ENCODE results near the gene PLAAT2.
A peak's percentile ranks its signal among the peaks of the same experiment; 100 is the strongest.
"Not testable (repeated sequence)": the region's sequence is repeated elsewhere in the genome, so short reads cannot be mapped to it uniquely, and the experiment has no call there.

The PLAAT2 gene

GRCh38 chr11:63547061-63547460 is 16.1 kb downstream of the PLAAT2 start:
- Histone ChIP-seq H3K4me1 (ENCODE audit: insufficient read depth, low read length) (no peaks in the 10 kb centered on the region), H3K9me3 (ENCODE audit: control insufficient read depth, insufficient read depth, low read length) (no peaks in the 10 kb centered on the region), H3K36me3 (ENCODE audit: insufficient read depth, low read length) (no peaks in the 10 kb centered on the region), H3K9ac (ENCODE audit: low read depth, low read length) (no peak overlapping the region)

- H3K9me3 ChIP-seq (ENCODE audit: control insufficient read depth, insufficient read depth, low read length), result no peaks in the 10 kb centered on the region
- H3K9ac ChIP-seq (ENCODE audit: low read depth, low read length), result no peak overlapping the region
- H3K4me1 ChIP-seq (ENCODE audit: insufficient read depth, low read length), result no peaks in the 10 kb centered on the region
- no peaks in the 10 kb centered on the region for H3K36me3 ChIP-seq (ENCODE audit: insufficient read depth, low read length)
These were observed 19.5 kb downstream of the PLAAT2 start for GRCh38 chr11:63543711-63544110.

- not testable (repeated sequence) for H3K4me1 ChIP-seq (ENCODE audit: insufficient read depth, low read length); H3K9me3 ChIP-seq (ENCODE audit: control insufficient read depth, insufficient read depth, low read length); H3K36me3 ChIP-seq (ENCODE audit: insufficient read depth, low read length); H3K9ac ChIP-seq (ENCODE audit: low read depth, low read length)
These were observed 20.7 kb downstream of the PLAAT2 start for GRCh38 chr11:63542506-63542905.

DNA sequence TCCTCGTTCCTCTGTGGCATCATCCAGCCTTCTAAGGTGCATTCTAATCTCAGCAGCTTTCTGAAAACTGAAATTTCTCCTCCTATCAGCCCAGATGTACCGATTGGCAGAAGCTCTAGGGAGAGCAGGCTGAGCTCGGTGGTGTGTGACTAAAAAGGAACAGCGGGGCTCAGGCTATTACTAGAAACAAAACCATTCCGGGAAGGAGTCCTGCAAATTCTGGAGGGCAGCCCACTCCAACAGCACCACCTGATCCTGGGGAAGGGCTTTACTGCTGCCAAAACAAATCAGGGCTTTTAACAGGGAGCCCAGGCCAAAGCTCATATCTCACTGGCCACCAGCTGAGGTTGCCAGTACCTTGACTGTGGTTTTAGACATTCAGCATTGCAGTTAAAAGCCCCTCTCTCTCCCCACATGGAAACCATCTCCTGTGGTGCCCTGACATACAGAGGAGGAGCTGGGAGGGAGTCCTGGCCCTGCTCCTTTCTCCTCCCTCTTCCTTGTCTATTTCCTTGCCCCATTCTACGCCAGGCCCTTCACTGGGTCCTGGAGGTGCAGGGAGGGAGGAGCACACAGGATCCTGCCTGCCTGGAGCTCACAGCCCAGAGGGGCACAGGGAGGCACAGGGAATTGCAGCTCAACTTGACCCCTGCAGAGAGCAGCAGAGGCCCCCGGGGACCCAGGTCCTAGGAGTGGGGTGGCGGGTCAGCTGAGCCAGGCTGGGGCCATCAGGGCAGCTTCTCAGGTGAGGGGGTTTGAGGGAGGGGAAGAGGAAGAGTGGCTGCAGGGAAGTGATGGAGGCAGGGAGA is 25.7 kb downstream of the PLAAT2 start:
- no peaks in the 10 kb centered on the region for H3K9me3 ChIP-seq (ENCODE audit: control insufficient read depth, insufficient read depth, low read length)

DNA sequence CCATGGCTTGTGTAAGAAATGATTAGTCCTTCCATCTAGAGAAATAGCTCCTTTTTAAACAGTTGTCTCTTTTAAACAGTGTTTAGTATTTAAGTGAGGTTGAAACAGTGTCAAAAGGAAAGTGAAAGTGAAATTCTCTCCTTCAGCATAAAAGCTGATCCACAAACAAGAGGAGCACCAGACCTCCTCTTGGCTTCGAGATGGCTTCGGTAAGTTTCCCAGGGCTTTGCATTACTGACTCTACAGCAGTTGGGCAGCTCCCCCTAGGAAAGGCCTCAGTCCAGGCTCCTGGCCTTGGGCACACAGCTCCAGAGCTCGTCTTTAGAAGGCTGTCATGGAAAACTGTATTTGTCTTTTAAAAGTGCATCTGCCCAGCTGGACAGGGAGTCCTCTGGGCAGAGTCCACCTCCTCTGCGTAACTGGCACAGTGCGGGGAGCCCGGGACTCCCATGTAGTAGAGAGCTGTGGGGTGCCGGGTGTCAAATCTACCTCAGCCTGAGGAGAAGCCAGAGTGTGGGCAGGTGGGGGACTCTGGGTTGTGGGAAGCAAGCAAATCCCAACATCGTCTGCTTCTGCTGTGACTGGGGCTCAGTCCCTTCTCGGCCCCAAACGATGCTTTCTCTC is 26.4 kb downstream of the PLAAT2 start, which contains the start of gene PLAAT4:
Gene PLAAT4 (plus strand): TSS at position 140 of the 624 bp plus-strand sequence. CDS start 61 bp downstream, at position 201.
- Histone ChIP-seq H3K4me1 (ENCODE audit: insufficient read depth, low read length) (peaks cover 22% of the 10 kb centered on the region), H3K36me3 (ENCODE audit: insufficient read depth, low read length) (no peaks in the 10 kb centered on the region), H3K9me3 (ENCODE audit: control insufficient read depth, insufficient read depth, low read length) (no peaks in the 10 kb centered on the region), H3K9ac (ENCODE audit: low read depth, low read length) (no peak within 1 kb of the TSS)

More for the DNA sequence above, 25.7 kb downstream of the PLAAT2 start:
- Histone ChIP-seq H3K36me3 (ENCODE audit: insufficient read depth, low read length) (no peaks in the 10 kb centered on the region), H3K4me1 (ENCODE audit: insufficient read depth, low read length) (peaks cover 15% of the 10 kb centered on the region), H3K9ac (ENCODE audit: low read depth, low read length) (no peak overlapping the region)

DNA sequence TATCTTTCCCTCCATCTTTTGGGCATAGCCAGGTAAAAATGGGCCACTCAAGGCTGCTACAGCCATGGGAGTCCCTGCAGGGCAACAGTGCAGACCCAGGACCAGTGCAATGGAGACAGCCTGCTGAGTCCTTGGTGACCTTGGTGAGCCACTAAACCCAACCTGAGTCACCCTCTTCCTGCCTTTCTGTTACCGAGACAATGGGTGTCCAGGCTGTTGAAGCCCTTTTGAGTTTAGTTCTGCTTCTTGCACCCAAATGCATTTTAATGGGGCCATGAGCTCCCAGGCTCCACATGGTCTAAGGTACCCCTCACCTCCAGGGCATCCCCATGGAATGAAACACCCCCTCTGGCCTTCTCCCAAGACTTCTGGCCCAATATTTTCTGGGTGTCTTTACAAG is 27.4 kb downstream of the PLAAT2 start:
- Histone ChIP-seq H3K36me3 (ENCODE audit: insufficient read depth, low read length) (no peaks in the 10 kb centered on the region), H3K9ac (ENCODE audit: low read depth, low read length) (no peak overlapping the region), H3K4me1 (ENCODE audit: insufficient read depth, low read length) (peaks cover 30% of the 10 kb centered on the region), H3K9me3 (ENCODE audit: control insufficient read depth, insufficient read depth, low read length) (no peaks in the 10 kb centered on the region)

GRCh38 chr11:63534895-63535461 is 28.2 kb downstream of the PLAAT2 start:
- H3K4me1 ChIP-seq (ENCODE audit: insufficient read depth, low read length), result peaks cover 31% of the 10 kb centered on the region
- no peaks in the 10 kb centered on the region for H3K36me3 ChIP-seq (ENCODE audit: insufficient read depth, low read length)
- H3K9me3 ChIP-seq (ENCODE audit: control insufficient read depth, insufficient read depth, low read length), result no peaks in the 10 kb centered on the region
- H3K9ac ChIP-seq (ENCODE audit: low read depth, low read length), result no peak overlapping the region

DNA sequence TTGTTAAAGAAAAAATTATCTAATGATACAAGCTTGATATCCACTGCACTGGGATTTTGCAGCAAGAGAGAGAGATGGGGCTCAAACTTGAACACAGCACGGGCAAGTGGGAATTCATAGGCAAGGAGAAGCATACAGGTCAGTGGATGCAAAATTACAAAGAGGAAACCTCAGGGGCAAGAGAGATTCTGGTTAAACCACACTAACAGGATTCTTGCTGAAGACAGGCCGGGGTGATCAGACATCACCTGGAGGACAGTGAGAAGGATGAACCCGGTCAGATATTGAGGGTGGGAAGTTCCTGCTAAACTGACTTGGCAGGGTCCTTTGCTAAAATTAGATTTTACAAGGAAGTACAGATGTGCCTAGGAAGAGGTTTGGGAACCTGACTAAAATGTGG is 29.1 kb downstream of the PLAAT2 start:
- Histone ChIP-seq H3K9me3 (ENCODE audit: control insufficient read depth, insufficient read depth, low read length) (no peaks in the 10 kb centered on the region), H3K4me1 (ENCODE audit: insufficient read depth, low read length) (peaks cover 35% of the 10 kb centered on the region), H3K9ac (ENCODE audit: low read depth, low read length) (no peak overlapping the region), H3K36me3 (ENCODE audit: insufficient read depth, low read length) (no peaks in the 10 kb centered on the region)

DNA sequence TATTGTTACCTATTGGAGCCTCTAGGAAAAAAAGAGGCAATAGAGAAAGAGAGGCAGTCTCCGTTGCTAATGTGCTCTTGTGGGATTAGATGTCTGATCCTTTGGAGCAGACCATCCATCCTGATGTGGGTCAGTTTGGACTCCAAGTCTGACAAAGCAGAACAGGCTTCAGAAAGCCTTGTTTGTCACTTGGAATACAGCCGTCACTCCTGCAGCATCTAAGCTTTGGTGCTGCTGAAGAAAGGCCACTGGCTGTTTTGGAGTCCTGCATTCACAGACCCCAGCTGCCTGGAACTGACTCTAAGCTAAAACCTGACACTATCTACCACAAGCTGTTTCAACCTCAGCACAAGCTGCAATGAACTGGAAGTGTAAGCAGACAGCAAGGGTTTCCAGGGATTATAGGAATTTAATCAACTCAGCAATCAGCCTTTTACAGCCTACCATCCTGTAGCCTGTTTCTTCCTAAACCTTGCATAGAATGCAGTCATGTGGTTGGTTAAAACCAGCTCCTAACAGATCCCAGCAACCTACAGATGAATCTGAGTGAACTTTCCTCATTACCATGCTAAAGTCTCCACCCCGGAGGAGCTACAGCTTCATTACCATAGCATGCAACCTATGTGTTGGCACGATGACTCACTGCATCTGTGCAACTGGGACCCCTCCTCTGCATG is 30.2 kb downstream of the PLAAT2 start:
- Histone ChIP-seq H3K4me1 (ENCODE audit: insufficient read depth, low read length) (peaks cover 39% of the 10 kb centered on the region), H3K9ac (ENCODE audit: low read depth, low read length) (no peak overlapping the region; the same call in 1 of the 2 replicates), H3K36me3 (ENCODE audit: insufficient read depth, low read length) (no peaks in the 10 kb centered on the region), H3K9me3 (ENCODE audit: control insufficient read depth, insufficient read depth, low read length) (no peaks in the 10 kb centered on the region)

DNA sequence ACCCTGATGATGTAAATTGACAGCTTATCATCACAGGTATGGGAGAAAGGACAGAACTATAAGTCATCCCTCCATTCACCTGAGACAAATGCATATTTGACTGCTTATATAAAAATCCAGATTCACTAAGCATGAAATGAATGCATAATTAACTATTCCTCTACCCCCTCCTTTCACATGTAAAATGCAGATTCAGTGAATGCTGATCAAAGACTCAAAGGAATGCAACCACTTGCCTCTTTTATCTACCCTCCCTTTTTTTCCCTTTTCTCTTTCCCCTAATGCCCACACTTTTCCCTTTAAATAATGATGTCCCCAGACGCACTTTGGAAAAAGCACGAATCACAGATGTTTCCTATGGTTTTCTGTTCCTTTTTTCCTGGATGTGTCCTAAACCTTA is 31.1 kb downstream of the PLAAT2 start:
- Histone ChIP-seq H3K9me3 (ENCODE audit: control insufficient read depth, insufficient read depth, low read length) (no peaks in the 10 kb centered on the region), H3K36me3 (ENCODE audit: insufficient read depth, low read length) (no peaks in the 10 kb centered on the region), H3K4me1 (ENCODE audit: insufficient read depth, low read length) (peaks cover 46% of the 10 kb centered on the region), H3K9ac (ENCODE audit: low read depth, low read length) (peak overlapping the region; percentile 11)

- Histone ChIP-seq H3K9ac (ENCODE audit: low read depth, low read length) (peak overlapping the region; percentile 11), H3K4me1 (ENCODE audit: insufficient read depth, low read length) (peaks cover 46% of the 10 kb centered on the region)
- H3K9me3 ChIP-seq (ENCODE audit: control insufficient read depth, insufficient read depth, low read length); H3K36me3 ChIP-seq (ENCODE audit: insufficient read depth, low read length): not testable (repeated sequence)
These were observed 31.9 kb downstream of the PLAAT2 start for GRCh38 chr11:63531074-63531792.

- H3K9me3 ChIP-seq (ENCODE audit: control insufficient read depth, insufficient read depth, low read length), result no peaks in the 10 kb centered on the region
- peaks cover 46% of the 10 kb centered on the region for H3K4me1 ChIP-seq (ENCODE audit: insufficient read depth, low read length)
- H3K9ac ChIP-seq (ENCODE audit: low read depth, low read length), result peak overlapping the region; percentile 33; the same call in 1 of the 2 replicates
- H3K36me3 ChIP-seq (ENCODE audit: insufficient read depth, low read length), result no peaks in the 10 kb centered on the region
These were observed 33.2 kb downstream of the PLAAT2 start for GRCh38 chr11:63530021-63530420.

GRCh38 chr11:63529373-63529772 is 33.8 kb downstream of the PLAAT2 start:
- not testable (repeated sequence) for H3K9me3 ChIP-seq (ENCODE audit: control insufficient read depth, insufficient read depth, low read length); H3K36me3 ChIP-seq (ENCODE audit: insufficient read depth, low read length)
- Histone ChIP-seq H3K4me1 (ENCODE audit: insufficient read depth, low read length) (peaks cover 45% of the 10 kb centered on the region), H3K9ac (ENCODE audit: low read depth, low read length) (peak overlapping the region; percentile 54; the same call in 1 of the 2 replicates)

GRCh38 chr11:63528729-63529278 is 34.4 kb downstream of the PLAAT2 start:
- not testable (repeated sequence) for H3K9me3 ChIP-seq (ENCODE audit: control insufficient read depth, insufficient read depth, low read length); H3K36me3 ChIP-seq (ENCODE audit: insufficient read depth, low read length)
- H3K4me1 ChIP-seq (ENCODE audit: insufficient read depth, low read length), result peaks cover 43% of the 10 kb centered on the region
- peak overlapping the region; percentile 54; the same call in 1 of the 2 replicates for H3K9ac ChIP-seq (ENCODE audit: low read depth, low read length)
